Testis (tissue), 3 donors: ENCODE results near the gene RHBDL1. TPM values are rescaled to one million over a fixed set of nuclear protein-coding genes. Genes with fewer than 3 reads are reported as not detected.

Experiments used
- DNase-seq: peaks from one replicate; pipeline ENCODE4 v3.0.0-alpha.2; 2019
- H3K27ac ChIP-seq, 2 donors: fragments of 200-600 bp; sonication (generic); one replicate each; pipeline ENCODE4 v1.5.1; 2019
- H3K27me3 ChIP-seq: fragments of 200-600 bp; sonication (generic); one replicate; pipeline ENCODE4 v1.5.1; 2019
- H3K36me3 ChIP-seq: fragments of 200-600 bp; sonication (generic); one replicate; pipeline ENCODE4 v1.5.1; 2017; ENCODE audit warnings: low read depth; ENCODE audit errors: missing control alignments
- H3K4me1 ChIP-seq: fragments of 200-600 bp; sonication (generic); one replicate; pipeline ENCODE4 v1.5.1; 2019
- H3K4me3 ChIP-seq, 2 donors: fragments of 200-600 bp; sonication (generic); one replicate each; pipeline ENCODE4 v1.5.1; 2017 to 2019
- H3K9me3 ChIP-seq: fragments of 200-600 bp; sonication (generic); one replicate; pipeline ENCODE4 v1.5.1; 2017
- CTCF ChIP-seq, 3 experiments: fragments of 450-650 bp in 2 of 3; fragments of 200-600 bp in 1 of 3; sonication (generic) in 1 of 3; IDR thresholded peaks; one replicate each; pipeline ENCODE4 v1.5.1; 2016 to 2019; ENCODE audit warnings: antibody characterized with exemption in 3 of 3, mild to moderate bottlenecking in 2 of 3, moderate library complexity in 1 of 3
- POLR2A ChIP-seq: fragments of 450-650 bp; IDR thresholded peaks from one replicate; pipeline ENCODE4 v1.6.1; 2017; ENCODE audit warnings: antibody characterized with exemption, mild to moderate bottlenecking, moderate library complexity
- WGBS, 2 donors: methylation state at CpG; one replicate each; pipeline ENCODE4 v1.1.5; 2018; 5-methylcytosine and 5-hydroxymethylcytosine counted together
- intact Hi-C: fragments of 100-400 bp; cut with DNase I; formaldehyde crosslinking; loops from one replicate; pipeline ENCODE4 v1.15.1; 2023; ENCODE audit warnings: low total_unique reads
- polyA plus RNA-seq: library from polyadenylated mRNA; stranded (reverse); fragments of 350-450 nt; fragmentation: Illumina TruSeq; extraction: RNeasy Lipid Tissue Mini Kit (QIAGEN cat#74804); gene quantifications from one replicate; pipeline ENCODE4 v1.2.3, GENCODE V29; 2014; ENCODE audit warnings: low read depth, low replicate concordance; ENCODE audit not compliant: insufficient read depth
- total RNA-seq, 2 donors: library from RNA; depleted of rRNA; stranded (reverse); fragments of >200 nt; gene quantifications; one replicate each; pipeline ENCODE4 v1.2.3, GENCODE V29; 2016

Gene RHBDL1
- total and polyA plus RNA-seq, 3 donors from 2014 or later, result 2.1 to 9.8 (median 8.5) TPM

GRCh38 chr16:678858-679813 is 3.7 kb downstream of the RHBDL1 start:
- H3K4me3 ChIP-seq, result peak overlapping the region; percentile 69 to 85
- H3K36me3 ChIP-seq, result no peaks in the 10 kb centered on the region
- peaks cover 45% of the 10 kb centered on the region for H3K4me1 ChIP-seq
- H3K27ac ChIP-seq, result peak overlapping the region; percentile 86 to 96
- intact Hi-C loops, result no loop called here
- DNase-seq, result peak; percentile 84
- no peaks in the 10 kb centered on the region for H3K27me3 ChIP-seq
- no peaks in the 10 kb centered on the region for H3K9me3 ChIP-seq
- TF ChIP-seq POLR2A (no peak), CTCF (IDR thresholded peaks at IDR 0.05) (no peak)
- 25 to 38% methylated on average over 8 to 51 of the region's 52 CpGs for WGBS, 2 donors

DNA sequence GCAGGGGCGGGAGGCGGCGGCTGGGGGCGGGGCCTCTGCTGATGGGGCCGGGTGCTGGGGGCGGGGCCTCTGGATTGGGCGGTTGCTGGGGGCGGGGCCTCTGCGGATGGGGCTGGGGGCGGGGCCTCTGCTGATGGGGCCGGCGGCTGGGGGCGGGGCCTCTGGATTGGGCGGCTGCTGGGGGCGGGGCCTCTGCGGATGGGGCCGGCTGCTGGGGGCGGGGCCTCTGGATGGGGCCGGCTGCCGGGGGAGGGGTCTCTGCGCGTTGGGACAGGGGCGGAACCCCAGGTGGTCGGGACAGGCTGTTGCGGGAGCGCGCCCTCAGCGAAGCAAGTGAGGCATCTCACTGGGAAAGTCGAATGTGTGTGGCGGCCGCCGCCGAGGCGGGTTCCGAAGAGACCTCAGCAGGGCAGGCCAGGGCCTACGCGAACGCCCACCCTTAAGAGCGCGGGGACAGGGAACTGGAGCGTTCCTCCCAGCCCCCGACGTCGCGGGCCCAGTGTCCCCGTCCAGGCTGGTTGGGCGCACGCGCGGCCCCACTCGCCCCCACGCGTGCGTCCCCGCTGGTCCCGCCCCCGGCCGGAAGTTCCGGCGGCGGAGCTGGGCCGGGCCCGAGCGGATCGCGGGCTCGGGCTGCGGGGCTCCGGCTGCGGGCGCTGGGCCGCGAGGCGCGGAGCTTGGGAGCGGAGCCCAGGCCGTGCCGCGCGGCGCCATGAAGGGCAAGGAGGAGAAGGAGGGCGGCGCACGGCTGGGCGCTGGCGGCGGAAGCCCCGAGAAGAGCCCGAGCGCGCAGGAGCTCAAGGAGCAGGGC is 4.5 kb downstream of the RHBDL1 start, which contains the start of gene STUB1:
TSS of gene STUB1 (plus strand) at position 597 of the 811 bp plus-strand sequence. CDS start at position 713, 116 bp downstream.
- no peaks in the 10 kb centered on the region for H3K36me3 ChIP-seq
- intact Hi-C loops, result no loop called here

DNA sequence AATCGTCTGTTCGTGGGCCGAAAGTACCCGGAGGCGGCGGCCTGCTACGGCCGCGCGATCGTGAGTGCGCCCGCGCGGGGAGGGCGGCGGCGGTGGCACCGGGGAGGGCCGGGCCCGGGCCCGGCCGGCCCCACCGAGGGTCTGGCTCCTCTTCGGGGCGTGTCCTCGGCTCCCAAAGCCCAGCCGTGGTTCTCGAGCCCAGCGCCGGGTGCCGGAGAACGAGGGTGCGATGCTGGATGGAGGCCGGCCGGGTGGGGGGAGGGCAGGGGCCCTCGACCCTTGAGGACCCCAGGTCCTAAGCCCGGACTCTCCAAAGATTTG is 5.1 kb downstream of the RHBDL1 start:
- Histone ChIP-seq H3K9me3 (no peaks in the 10 kb centered on the region), H3K36me3 (no peaks in the 10 kb centered on the region), H3K4me1 (peaks cover 44% of the 10 kb centered on the region), H3K27ac (peak overlapping the region in 1 of 2 donors; percentile 96), H3K4me3 (peak overlapping the region; percentile 69 to 85), H3K27me3 (no peaks in the 10 kb centered on the region)
- TF ChIP-seq POLR2A (no peak), CTCF (IDR thresholded peaks at IDR 0.05) (no peak)
- intact Hi-C loops, result no loop called here
- 0% methylated on average over 34 of the region's 38 CpGs; no CpG with 5 or more reads in 1 of the 2 donors for WGBS, 2 donors
- no peak for DNase-seq

More for the DNA sequence above, 4.5 kb downstream of the RHBDL1 start, which contains the start of gene STUB1:
- Histone ChIP-seq H3K27me3 (no peaks in the 10 kb centered on the region), H3K4me1 (peaks cover 41% of the 10 kb centered on the region), H3K4me3 (peak within 1 kb of the TSS; percentile 69 to 85), H3K9me3 (no peaks in the 10 kb centered on the region), H3K27ac (peak within 1 kb of the TSS; percentile 86 to 96)
- DNase-seq, result peak; percentile 94
- TF ChIP-seq POLR2A (no peak), CTCF (IDR thresholded peaks at IDR 0.05) (no peak)
- WGBS, 2 donors, result 0 to 1% methylated on average over 12 to 87 of the region's 91 CpGs

DNA sequence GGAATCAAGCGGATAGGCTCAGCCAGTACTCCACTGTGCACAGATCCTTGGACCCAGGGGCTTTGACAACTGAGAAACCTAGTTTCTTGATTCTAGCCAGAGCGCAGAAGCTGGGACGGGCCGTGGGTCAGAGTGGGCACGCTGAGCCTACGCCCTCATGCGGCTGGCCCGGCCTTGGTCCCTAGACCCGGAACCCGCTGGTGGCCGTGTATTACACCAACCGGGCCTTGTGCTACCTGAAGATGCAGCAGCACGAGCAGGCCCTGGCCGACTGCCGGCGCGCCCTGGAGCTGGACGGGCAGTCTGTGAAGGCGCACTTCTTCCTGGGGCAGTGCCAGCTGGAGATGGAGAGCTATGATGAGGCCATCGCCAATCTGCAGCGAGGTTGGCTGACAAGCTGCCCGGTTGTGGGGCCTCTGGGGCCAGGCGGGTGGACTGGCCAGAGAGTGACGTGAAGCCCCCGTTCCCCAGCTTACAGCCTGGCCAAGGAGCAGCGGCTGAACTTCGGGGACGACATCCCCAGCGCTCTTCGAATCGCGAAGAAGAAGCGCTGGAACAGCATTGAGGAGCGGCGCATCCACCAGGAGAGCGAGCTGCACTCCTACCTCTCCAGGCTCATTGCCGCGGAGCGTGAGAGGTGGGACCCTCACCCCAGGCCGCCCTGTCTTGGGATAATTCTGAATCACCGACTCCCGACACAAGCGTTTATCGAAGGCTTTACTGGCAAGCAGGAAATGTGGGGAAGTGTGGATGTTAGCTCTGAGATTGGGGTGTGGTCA is 5.7 kb downstream of the RHBDL1 start:
- intact Hi-C loops, result no loop called here
- H3K4me1 ChIP-seq, result peaks cover 40% of the 10 kb centered on the region
- H3K27ac ChIP-seq, result peak overlapping the region in 1 of 2 donors; percentile 96

More for the DNA sequence above, 5.7 kb downstream of the RHBDL1 start:
- H3K9me3 ChIP-seq, result no peaks in the 10 kb centered on the region
- peak; percentile 64 for DNase-seq
- H3K4me3 ChIP-seq, result peak overlapping the region; percentile 69 to 85
- H3K36me3 ChIP-seq, result no peaks in the 10 kb centered on the region
- H3K27me3 ChIP-seq, result no peaks in the 10 kb centered on the region
- WGBS, 2 donors, result 40 to 80% methylated on average over 2 to 44 of the region's 44 CpGs
- no peak for TF ChIP-seq CTCF (IDR thresholded peaks at IDR 0.05)
- no peak for TF ChIP-seq POLR2A
